Measurements from ENCODE around the gene LCOR. TPM values are rescaled to one million over a fixed set of nuclear protein-coding genes. Genes with fewer than 3 reads are reported as not detected.

The LCOR gene
- total and polyA plus RNA-seq, 2 of the 13 experiments (the other 11 are each of a cell fraction or from before 2014, with no cell fraction given): 12.4 to 23.7 TPM

GRCh38 chr10:96832721-96833219, 672 bp downstream of the LCOR start (continued):
- TF ChIP-seq ARID3A (IDR thresholded peaks at IDR 0.05; ENCODE audit: low read depth, low read length) (no peak), ZNF660 (CRISPR knock-in tag; IDR thresholded peaks at IDR 0.05; ENCODE audit: borderline replicate concordance, low read depth) (no peak), ZNF430 (CRISPR knock-in tag; IDR thresholded peaks at IDR 0.05) (no peak), FOXC1 (CRISPR knock-in tag; IDR thresholded peaks at IDR 0.05; ENCODE audit: borderline replicate concordance) (no peak), ZNF274 (CRISPR knock-in tag; IDR thresholded peaks at IDR 0.05) (no peak; the same call in 1 of the 2 replicates), XRCC5 (optimal IDR thresholded peaks at IDR 0.05; ENCODE audit: low read length) (no peak), HNF1A (IDR thresholded peaks at IDR 0.05; ENCODE audit: low read depth) (no peak), HNF1A (CRISPR knock-in tag; IDR thresholded peaks at IDR 0.05; ENCODE audit: borderline replicate concordance) (no peak), ZNF512 (CRISPR knock-in tag; IDR thresholded peaks at IDR 0.05) (no peak), ZBTB7A (CRISPR knock-in tag; IDR thresholded peaks at IDR 0.05) (0 out of 2 replicates have a peak, but pooled peaks have one; percentile 38)
